ENCODE data around the gene PAM.
"Not testable (repeated sequence)": the region's sequence is repeated elsewhere in the genome, so short reads cannot be mapped to it uniquely, and the experiment has no call there.

PAM gene

GRCh38 chr5:102753889-102754766 lies 977 bp upstream of the PAM start:
- peak in 1 of 2 experiments; percentile 23 for DNase-seq

GRCh38 chr5:102755686-102756371 lies 724 bp downstream of the PAM start:
- DNase-seq, result peak; percentile 58 to 79

- no peak for DNase-seq
Measured at GRCh38 chr5:102758576-102758975, 3.5 kb downstream of the PAM start.

DNA sequence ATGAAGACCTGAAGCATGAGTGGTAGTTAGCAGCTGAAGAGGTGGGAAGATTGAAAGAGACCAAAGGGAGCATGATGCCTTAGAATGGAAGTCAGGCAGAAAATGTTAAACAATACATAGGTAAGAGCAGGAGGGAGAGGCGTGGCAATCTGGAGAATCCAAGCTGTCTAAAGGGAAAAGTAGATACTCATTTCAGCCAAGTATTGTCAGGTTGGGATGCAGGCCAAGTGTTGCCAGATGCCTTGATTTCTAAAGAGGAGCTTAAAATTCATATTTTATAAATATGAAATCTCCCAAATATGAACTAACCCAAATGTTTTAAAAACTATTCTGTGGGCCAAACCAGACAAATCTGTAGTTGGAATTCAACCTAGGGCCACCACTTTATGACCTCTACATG lies 4.2 kb downstream of the PAM start:
- no peak for DNase-seq

- no peak for DNase-seq
Measured at GRCh38 chr5:102759700-102760099, 4.6 kb downstream of the PAM start.

GRCh38 chr5:102760815-102761214 lies 5.7 kb downstream of the PAM start:
- DNase-seq, result no peak

DNA sequence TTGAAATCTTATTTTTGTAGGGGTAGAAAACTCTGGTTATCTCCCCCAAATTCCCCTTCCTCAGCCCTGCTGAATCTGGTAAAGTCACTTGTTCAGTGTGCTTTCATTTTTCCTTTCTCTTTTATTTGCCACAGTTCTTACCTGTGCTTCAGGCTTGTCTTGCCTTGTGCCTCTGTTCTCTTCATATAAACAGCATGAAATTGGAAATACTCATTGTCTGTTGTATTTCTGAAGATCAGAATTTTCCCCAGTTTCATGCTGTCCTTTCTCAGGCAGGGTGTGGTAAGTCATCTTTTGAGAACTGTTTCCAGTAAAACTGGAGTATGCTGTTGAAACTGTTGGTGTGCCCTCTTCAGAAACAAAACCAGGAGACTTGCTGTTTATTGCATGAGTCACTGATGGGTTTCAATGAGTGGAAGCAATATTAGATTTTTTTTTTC lies 7.0 kb downstream of the PAM start:
- DNase-seq, result no peak

DNA sequence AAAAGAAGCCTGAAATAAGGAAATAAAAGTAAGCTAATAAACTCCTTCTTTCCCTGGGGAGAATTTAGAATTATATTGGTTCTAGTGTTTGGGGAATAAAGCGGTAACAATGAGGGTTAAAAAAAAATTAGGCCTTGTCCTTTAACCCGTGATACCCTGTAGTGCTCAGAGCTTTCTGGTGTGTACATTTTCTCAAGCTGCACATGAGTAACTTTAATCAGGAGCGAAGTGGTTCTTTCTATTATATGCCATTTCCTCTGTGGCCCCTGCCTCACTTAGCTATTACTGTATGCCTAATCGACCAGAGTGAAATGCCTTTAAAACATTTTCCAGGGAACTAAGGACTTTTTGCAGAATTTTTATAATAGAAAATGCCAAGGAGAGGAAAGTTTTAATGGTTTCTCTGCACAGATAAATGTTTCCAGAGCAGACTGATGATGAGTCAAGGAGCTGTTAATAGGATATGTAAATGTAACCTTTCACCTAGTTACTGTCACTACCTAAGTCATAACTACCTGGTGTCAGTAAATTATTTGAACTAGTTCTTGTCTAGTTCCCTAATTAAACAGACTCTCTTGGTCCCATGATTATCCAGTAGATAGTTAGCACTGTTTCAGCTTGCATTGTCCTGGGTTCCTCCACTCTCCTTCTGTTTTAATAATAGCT lies 7.6 kb downstream of the PAM start:
- DNase-seq, result no peak

GRCh38 chr5:102763734-102764133 lies 8.6 kb downstream of the PAM start:
- DNase-seq, result no peak

GRCh38 chr5:102764381-102765004 lies 9.4 kb downstream of the PAM start:
- no peak for DNase-seq

GRCh38 chr5:102765350-102765749 lies 10.2 kb downstream of the PAM start:
- no peak for DNase-seq

GRCh38 chr5:102766295-102767090 lies 11.4 kb downstream of the PAM start:
- DNase-seq, result no peak

GRCh38 chr5:102767862-102768261 lies 12.8 kb downstream of the PAM start:
- DNase-seq, result no peak

- no peak for DNase-seq
Measured at GRCh38 chr5:102770803-102771202, 15.7 kb downstream of the PAM start.

GRCh38 chr5:102771435-102771834 lies 16.3 kb downstream of the PAM start:
- no peak for DNase-seq

DNA sequence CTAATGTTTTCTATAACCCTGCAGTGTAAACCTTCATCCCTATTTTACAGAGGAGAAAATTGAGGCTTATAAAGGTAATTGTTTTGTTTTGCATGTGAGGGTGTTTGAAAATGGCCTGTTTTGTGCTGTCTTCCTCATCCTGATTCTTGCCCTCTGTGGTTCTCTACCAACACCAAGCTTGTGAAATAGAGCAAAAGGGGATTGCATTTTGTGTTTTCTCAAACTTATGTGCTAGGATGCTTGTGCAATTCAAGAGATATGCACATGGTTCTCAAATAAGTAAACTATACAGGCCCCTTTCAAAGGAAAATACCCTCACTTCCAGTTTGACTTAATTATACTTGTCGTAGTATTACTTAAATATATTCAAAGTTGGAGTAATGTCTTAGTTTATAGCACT lies 17.2 kb downstream of the PAM start:
- no peak for DNase-seq

- DNase-seq, result no peak
Measured at GRCh38 chr5:102773133-102773532, 18.0 kb downstream of the PAM start.

- not testable (repeated sequence) for DNase-seq
Measured at GRCh38 chr5:102775756-102776155, 20.7 kb downstream of the PAM start.

DNA sequence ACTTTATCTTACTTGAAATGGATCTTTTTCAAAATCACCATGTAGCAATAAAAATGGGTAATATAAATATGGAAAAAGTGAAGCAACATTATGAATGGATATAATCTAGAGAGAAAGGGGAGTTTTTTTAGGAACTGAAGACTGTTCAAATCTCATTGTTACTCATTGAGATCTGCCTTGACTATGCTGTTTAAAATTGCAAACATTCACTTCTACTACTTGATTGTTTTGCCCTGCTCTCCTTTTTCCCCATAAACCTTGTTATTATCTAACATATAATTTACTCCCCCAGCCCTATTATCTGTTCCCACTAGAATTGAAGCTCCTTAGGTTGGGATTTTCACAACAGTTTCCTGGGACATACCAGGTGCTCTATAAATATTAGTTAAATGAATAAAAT lies 22.0 kb downstream of the PAM start:
- DNase-seq, result no peak

DNA sequence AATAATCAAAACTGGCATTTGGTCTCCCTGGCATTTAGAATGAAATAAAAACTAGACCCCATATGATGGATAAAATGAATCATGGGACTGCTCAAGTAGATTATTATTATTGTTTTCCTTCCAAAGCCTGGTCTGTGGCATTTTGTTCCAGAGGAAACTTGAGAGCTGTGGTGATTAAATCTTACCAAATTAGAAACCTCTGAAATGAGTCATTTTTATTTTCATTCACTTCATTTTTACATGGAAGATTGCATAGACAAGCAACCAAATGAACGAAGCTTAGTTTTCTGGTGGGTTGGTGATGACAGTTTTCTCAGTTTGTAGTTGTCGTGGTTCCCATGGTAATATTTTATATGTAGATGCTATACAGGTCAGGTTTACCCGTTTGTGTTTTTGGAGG lies 23.4 kb downstream of the PAM start:
- no peak for DNase-seq

DNA sequence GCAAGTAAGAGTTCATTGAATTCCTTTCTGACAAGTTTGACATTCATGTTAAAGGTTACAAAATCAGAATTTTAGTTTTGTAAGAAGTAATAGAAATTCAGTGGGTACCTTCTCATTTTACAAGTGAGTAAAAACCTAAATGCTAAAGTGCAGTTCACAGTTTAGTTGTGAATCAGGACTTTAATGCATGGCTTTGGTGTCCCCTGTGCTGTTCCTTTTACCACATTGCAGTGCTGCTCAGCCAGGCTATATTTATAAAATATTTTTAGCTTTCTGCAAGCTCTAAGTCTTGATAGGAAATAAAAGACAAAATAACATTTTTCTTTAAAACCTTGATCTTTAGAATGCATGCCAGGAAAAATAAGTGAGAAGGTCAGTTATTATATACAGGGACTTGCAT lies 26.3 kb downstream of the PAM start:
- DNase-seq, result no peak

GRCh38 chr5:102781786-102782185 lies 26.7 kb downstream of the PAM start:
- DNase-seq, result no peak
